GM18909 (cell line): ENCODE measurements around the gene DPP10.
"Not testable (repeated sequence)": the region's sequence is repeated elsewhere in the genome, so short reads cannot be mapped to it uniquely, and the experiment has no call there.

ENCODE experiments used
- ATAC-seq: cut with Tn5 transposase; IDR thresholded peaks from one replicate; pipeline ENCODE4 v1.9.1; 2021; ENCODE audit warnings: mild to moderate bottlenecking; ENCODE audit not compliant: unreplicated experiment, poor library complexity

The DPP10 gene

GRCh38 chr2:114926303-114926702 is 483.9 kb downstream of the DPP10 start:
- ATAC-seq = no peak

GRCh38 chr2:114929225-114929624 is 486.8 kb downstream of the DPP10 start:
- no peak for ATAC-seq

GRCh38 chr2:114933671-114934241 is 491.3 kb downstream of the DPP10 start:
- no peak for ATAC-seq

- ATAC-seq = no peak
These were observed 492.6 kb downstream of the DPP10 start for GRCh38 chr2:114935031-114935430.

GRCh38 chr2:114937366-114937930 is 495.0 kb downstream of the DPP10 start:
- no peak for ATAC-seq

GRCh38 chr2:114940785-114941458 is 498.5 kb downstream of the DPP10 start:
- ATAC-seq = no peak

- ATAC-seq = no peak
These were observed 506.9 kb downstream of the DPP10 start for GRCh38 chr2:114949228-114949804.

GRCh38 chr2:114960389-114960788 is 517.9 kb downstream of the DPP10 start:
- ATAC-seq = no peak

GRCh38 chr2:114962532-114962931 is 520.1 kb downstream of the DPP10 start:
- no peak for ATAC-seq

GRCh38 chr2:114968748-114969400 is 526.4 kb downstream of the DPP10 start:
- ATAC-seq = no peak

- not testable (repeated sequence) for ATAC-seq
These were observed 561.9 kb downstream of the DPP10 start for GRCh38 chr2:115004321-115004720.

- ATAC-seq = no peak
These were observed 569.3 kb downstream of the DPP10 start for GRCh38 chr2:115011721-115012120.

- ATAC-seq = not testable (repeated sequence)
These were observed 579.6 kb downstream of the DPP10 start for GRCh38 chr2:115022013-115022412.

- no peak for ATAC-seq
These were observed 592.4 kb downstream of the DPP10 start for GRCh38 chr2:115034801-115035200.

GRCh38 chr2:115036818-115037217 is 594.4 kb downstream of the DPP10 start:
- ATAC-seq = no peak

- ATAC-seq = no peak
These were observed 615.0 kb downstream of the DPP10 start for GRCh38 chr2:115057473-115057872.

- no peak for ATAC-seq
These were observed 627.6 kb downstream of the DPP10 start for GRCh38 chr2:115070002-115070401.

GRCh38 chr2:115071534-115071933 is 629.1 kb downstream of the DPP10 start:
- no peak for ATAC-seq

- ATAC-seq = no peak
These were observed 633.4 kb downstream of the DPP10 start for GRCh38 chr2:115075800-115076199.

GRCh38 chr2:115077626-115078025 is 635.2 kb downstream of the DPP10 start:
- ATAC-seq = no peak

GRCh38 chr2:115083225-115083624 is 640.8 kb downstream of the DPP10 start:
- no peak for ATAC-seq
